OCI-LY7 (cell line): Measurements from ENCODE around the gene SLC12A4.

Experiments used
- EZH2phosphoT487 ChIP-seq: fragments of 200-600 bp; sonication (generic); IDR thresholded peaks from 2 replicates; pipeline ENCODE4 v1.6.1; 2018; ENCODE audit warnings: low read depth, borderline replicate concordance, mild to moderate bottlenecking, mixed run types, antibody characterized with exemption, low read length, moderate library complexity, mixed read lengths
- TF ChIP-seq, protein P1 (sequence below): fragments of 200-600 bp; sonication (generic); conservative IDR thresholded peaks from 2 replicates; pipeline ENCODE4 v1.5.1; 2014; ENCODE audit warnings: mild to moderate bottlenecking, antibody characterized with exemption, low read length, moderate library complexity, mixed read lengths

DNA sequence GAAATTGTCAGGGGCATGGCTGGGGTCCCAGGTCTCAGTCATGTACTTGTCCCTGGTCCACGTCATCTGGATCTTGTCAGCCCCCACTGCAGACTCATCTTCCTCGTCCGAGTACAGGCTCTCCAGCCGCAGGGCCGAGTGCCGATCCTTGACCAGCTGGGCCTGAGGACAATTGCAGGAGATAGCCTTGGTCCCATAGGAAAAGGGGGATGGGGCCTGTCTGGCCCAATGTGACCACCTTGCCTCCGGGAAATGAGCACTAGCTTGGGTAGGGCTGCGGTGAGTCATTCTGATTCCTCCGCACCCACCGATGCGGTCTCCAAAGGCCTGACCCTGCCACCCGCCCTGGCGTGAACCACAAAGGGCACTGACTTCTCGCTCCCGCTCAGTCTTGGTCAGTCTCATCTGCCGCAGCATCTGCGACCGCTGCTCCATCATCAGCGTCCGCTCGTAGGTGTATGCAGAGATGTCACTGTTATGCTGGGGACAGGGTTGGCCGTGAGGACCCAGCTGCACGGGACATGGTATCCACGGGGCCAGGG, 23.0 kb downstream of the SLC12A4 start:
- TF ChIP-seq, protein P1, sequence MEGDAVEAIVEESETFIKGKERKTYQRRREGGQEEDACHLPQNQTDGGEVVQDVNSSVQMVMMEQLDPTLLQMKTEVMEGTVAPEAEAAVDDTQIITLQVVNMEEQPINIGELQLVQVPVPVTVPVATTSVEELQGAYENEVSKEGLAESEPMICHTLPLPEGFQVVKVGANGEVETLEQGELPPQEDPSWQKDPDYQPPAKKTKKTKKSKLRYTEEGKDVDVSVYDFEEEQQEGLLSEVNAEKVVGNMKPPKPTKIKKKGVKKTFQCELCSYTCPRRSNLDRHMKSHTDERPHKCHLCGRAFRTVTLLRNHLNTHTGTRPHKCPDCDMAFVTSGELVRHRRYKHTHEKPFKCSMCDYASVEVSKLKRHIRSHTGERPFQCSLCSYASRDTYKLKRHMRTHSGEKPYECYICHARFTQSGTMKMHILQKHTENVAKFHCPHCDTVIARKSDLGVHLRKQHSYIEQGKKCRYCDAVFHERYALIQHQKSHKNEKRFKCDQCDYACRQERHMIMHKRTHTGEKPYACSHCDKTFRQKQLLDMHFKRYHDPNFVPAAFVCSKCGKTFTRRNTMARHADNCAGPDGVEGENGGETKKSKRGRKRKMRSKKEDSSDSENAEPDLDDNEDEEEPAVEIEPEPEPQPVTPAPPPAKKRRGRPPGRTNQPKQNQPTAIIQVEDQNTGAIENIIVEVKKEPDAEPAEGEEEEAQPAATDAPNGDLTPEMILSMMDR = no peak
- TF ChIP-seq EZH2phosphoT487 = no peak
